Endothelial cell of umbilical vein (primary cell): Measurements from ENCODE around the gene GBF1. TPM values are rescaled to one million over a fixed set of nuclear protein-coding genes. Genes with fewer than 3 reads are reported as not detected.

ENCODE experiments used
- BruUV-seq: library from RNA; stranded (reverse); fragments of 400-500 nt; replicated peaks from 2 replicates; lab custom pipeline; 2021; lab: Mats Ljungman, UMichigan
- CTCF ChIA-PET: fragments of 300-600, 350-600 bp; sonication (Branson Sonifier 250); formaldehyde crosslinking; loops from one replicate; lab custom pipeline; 2021; ENCODE audit warnings: antibody characterized with exemption, inconsistent platforms; lab: Charles Lee
- POLR2A ChIA-PET: fragments of 300-600, 350-600 bp; sonication (Branson Sonifier 250); formaldehyde crosslinking; loops from one replicate; lab custom pipeline; 2021; ENCODE audit warnings: antibody characterized with exemption, inconsistent platforms; lab: Charles Lee
- DNase-seq: peaks from one replicate; pipeline ENCODE4 v3.0.0-alpha.2; 2011; ENCODE audit warnings: low read depth, low spot score
- FAIRE-seq: peaks from 2 replicates; lab custom pipeline; 2011; peaks lifted over from hg19 to GRCh38; lab: Jason Lieb, UNC
- H2AFZ ChIP-seq: 2 replicates; pipeline ENCODE4 v1.6.0; 2012; ENCODE audit warnings: low read depth, low read length, control low read depth, inconsistent platforms
- H3K27ac ChIP-seq: 2 replicates; pipeline ENCODE4 v1.5.1; 2011; ENCODE audit warnings: low read depth, mild to moderate bottlenecking, control low read depth, low read length, moderate library complexity; ENCODE audit not compliant: insufficient read depth
- H3K27me3 ChIP-seq, 2 experiments: 2 replicates each; pipeline versions ENCODE4 v1.6.0 to v1.6.1; 2011; ENCODE audit warnings: low read length in 2 of 2, mixed read lengths in 1 of 2; ENCODE audit not compliant: control insufficient read depth in 2 of 2, insufficient read depth in 2 of 2
- H3K36me3 ChIP-seq, 2 experiments: 2 replicates in 1 of 2; 3 replicates in 1 of 2; pipeline ENCODE4 v1.5.1; 2011; ENCODE audit warnings: low read length in 2 of 2, mild to moderate bottlenecking in 1 of 2, moderate library complexity in 1 of 2; ENCODE audit not compliant: control insufficient read depth in 2 of 2, insufficient read depth in 2 of 2; ENCODE audit errors: extremely low read depth in 1 of 2
- H3K4me1 ChIP-seq: 3 replicates; pipeline ENCODE4 v1.5.1; 2011; ENCODE audit warnings: mild to moderate bottlenecking, low read length; ENCODE audit not compliant: control insufficient read depth, insufficient read depth; ENCODE audit errors: extremely low read depth
- H3K4me2 ChIP-seq: 2 replicates; pipeline ENCODE4 v1.6.1; 2011; ENCODE audit warnings: low read length, control low read depth, mixed read lengths; ENCODE audit not compliant: insufficient read depth
- H3K4me3 ChIP-seq, 3 experiments: fragments of 200-600 bp in 1 of 3; sonication (generic), shearing (Covaris generic) in 1 of 3; replicated peaks in 1 of 3; 2 replicates each; pipeline ENCODE4 v1.5.1; 2011 to 2016; ENCODE audit warnings: control low read depth in 3 of 3, low read length in 3 of 3, mild to moderate bottlenecking in 2 of 3, inconsistent platforms in 1 of 3, low read depth in 1 of 3, moderate library complexity in 1 of 3; ENCODE audit not compliant: insufficient read depth in 1 of 3
- H3K79me2 ChIP-seq: 2 replicates; pipeline ENCODE4 v1.6.0; 2012; ENCODE audit warnings: low read length, inconsistent platforms; ENCODE audit not compliant: control insufficient read depth, insufficient read depth
- H3K9ac ChIP-seq: replicated peaks from 2 replicates; pipeline ENCODE3; 2011; ENCODE audit warnings: low read length, control low read depth; ENCODE audit not compliant: insufficient read depth; ENCODE audit errors: extremely low read depth
- H3K9me1 ChIP-seq: replicated peaks from 3 replicates; pipeline ENCODE4 v1.6.0; 2011; ENCODE audit warnings: mild to moderate bottlenecking, low read length; ENCODE audit not compliant: control insufficient read depth, insufficient read depth; ENCODE audit errors: extremely low read depth
- H3K9me3 ChIP-seq: replicated peaks from 2 replicates; pipeline ENCODE4 v1.5.1; 2012; ENCODE audit warnings: low read length, inconsistent platforms; ENCODE audit not compliant: control insufficient read depth, insufficient read depth
- H4K20me1 ChIP-seq: replicated peaks from 2 replicates; pipeline ENCODE3; 2011; ENCODE audit warnings: mild to moderate bottlenecking, low read length; ENCODE audit not compliant: control insufficient read depth, insufficient read depth; ENCODE audit errors: extremely low read depth
- EZH2 ChIP-seq: IDR thresholded peaks from 2 replicates; pipeline ENCODE4 v1.6.1; 2012; ENCODE audit warnings: borderline replicate concordance, low read depth, mild to moderate bottlenecking, moderate library complexity, low read length, inconsistent platforms; ENCODE audit not compliant: severe bottlenecking
- FOS ChIP-seq: IDR thresholded peaks from 2 replicates; pipeline ENCODE4 v1.6.1; 2011; ENCODE audit warnings: mild to moderate bottlenecking, low read length, moderate library complexity, borderline replicate concordance; ENCODE audit not compliant: insufficient read depth
- GATA2 ChIP-seq: IDR thresholded peaks from 2 replicates; pipeline ENCODE4 v1.7.0; 2011; ENCODE audit warnings: low read depth, mild to moderate bottlenecking, moderate library complexity, mixed read lengths, low read length; ENCODE audit not compliant: insufficient read length, insufficient read depth
- JUN ChIP-seq: IDR thresholded peaks from 2 replicates; pipeline ENCODE4 v1.6.1; 2011; ENCODE audit warnings: borderline replicate concordance, low read depth; ENCODE audit not compliant: insufficient read length, insufficient read depth
- MYC ChIP-seq: IDR thresholded peaks from one replicate; pipeline ENCODE4 v1.6.1; 2011; ENCODE audit warnings: mild to moderate bottlenecking, low read depth, low read length
- POLR2A ChIP-seq: IDR thresholded peaks from 2 replicates; pipeline ENCODE4 v1.6.1; 2012; ENCODE audit warnings: low read depth, mild to moderate bottlenecking, control low read depth, low read length
- POLR2AphosphoS5 ChIP-seq: IDR thresholded peaks from 2 replicates; pipeline ENCODE4 v1.6.1; 2012; ENCODE audit warnings: low read depth, mild to moderate bottlenecking, control low read depth, low read length, moderate library complexity; ENCODE audit not compliant: insufficient read depth
- dilution Hi-C: fragments of 300-500 bp; cut with MboI; formaldehyde crosslinking; loops from one replicate; pipeline ENCODE4 v1.15.0; 2019; ENCODE audit warnings: low sequenced_read_pairs; ENCODE audit not compliant: extremely low pct_ligation_motif_present
- intact Hi-C: fragments of 100-400 bp; cut with micrococcal nuclease; formaldehyde crosslinking; loops from one replicate; pipeline ENCODE4 v1.10.0; 2022
- polyA plus RNA-seq, 4 experiments: library from polyadenylated mRNA; depleted of rRNA in 3 of 4; stranded (reverse) in 3 of 4; unstranded in 1 of 4; fragments of >200 nt; gene quantifications; 2 replicates each; pipeline versions ENCODE4 v1.2.1 to v1.2.3, GENCODE V29; 2011 to 2012; ENCODE audit warnings: missing spikeins in 1 of 4
- total RNA-seq: library from RNA; stranded (reverse); gene quantifications from 2 replicates; pipeline ENCODE4 v1.2.3, GENCODE V29; 2021
- TF ChIP-seq, protein P1 (sequence below): IDR thresholded peaks from 2 replicates; pipeline ENCODE4 v1.6.1; 2011; ENCODE audit not compliant: insufficient read depth, insufficient read length
- TF ChIP-seq, protein P2 (sequence below), 2 donors: IDR thresholded peaks; 1 replicate in 1 of 2; 2 replicates in 1 of 2; pipeline ENCODE4 v1.5.1; 2011; ENCODE audit warnings: low read length in 2 of 2, mild to moderate bottlenecking in 2 of 2, moderate library complexity in 2 of 2, control low read depth in 1 of 2, inconsistent platforms in 1 of 2, low read depth in 1 of 2; ENCODE audit not compliant: insufficient read depth in 1 of 2; ENCODE audit errors: extremely low read depth in 1 of 2

GBF1 gene
- total and polyA plus RNA-seq, 2 donors (not counting 3 experiments of a cell fraction or from before 2014, with no cell fraction given) = 26.0 to 49.7 TPM

DNA sequence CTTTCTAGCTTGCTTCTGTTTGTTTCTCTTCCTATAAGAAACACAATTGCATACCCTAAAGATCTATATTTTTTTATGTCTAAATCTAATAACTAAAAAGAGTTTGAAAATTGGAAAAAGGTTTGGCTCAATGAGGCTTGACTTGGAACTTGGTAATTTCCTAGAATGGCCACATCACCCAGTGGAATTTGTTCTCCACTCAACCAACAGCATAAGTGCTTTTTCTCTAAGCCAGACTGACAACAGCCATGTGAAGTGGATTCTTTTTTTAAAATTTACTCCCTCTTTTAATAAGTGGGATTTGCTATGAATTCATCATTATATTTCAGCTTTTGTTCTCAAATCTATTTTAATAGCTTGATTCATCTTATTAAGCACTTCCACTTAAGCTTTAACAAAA lies 33.8 kb downstream of the GBF1 start:
- H3K36me3 ChIP-seq = no peaks in the 10 kb centered on the region
- H3K9me1 ChIP-seq = no peaks in the 10 kb centered on the region
- BruUV-seq = no TSS peak
- CTCF ChIA-PET = interaction anchor here (0.6 to 1.2 kb wide), 2 partner anchors 8 to 13 kb away, joined by 3 read pairs; no protein-coding TSS in a partner anchor
- TF ChIP-seq GATA2 = no peak
- TF ChIP-seq, protein P1, sequence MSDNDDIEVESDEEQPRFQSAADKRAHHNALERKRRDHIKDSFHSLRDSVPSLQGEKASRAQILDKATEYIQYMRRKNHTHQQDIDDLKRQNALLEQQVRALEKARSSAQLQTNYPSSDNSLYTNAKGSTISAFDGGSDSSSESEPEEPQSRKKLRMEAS = no peak
- TF ChIP-seq JUN = no peak
- no peak for TF ChIP-seq EZH2
- no peak for TF ChIP-seq POLR2AphosphoS5
- TF ChIP-seq, protein P2, sequence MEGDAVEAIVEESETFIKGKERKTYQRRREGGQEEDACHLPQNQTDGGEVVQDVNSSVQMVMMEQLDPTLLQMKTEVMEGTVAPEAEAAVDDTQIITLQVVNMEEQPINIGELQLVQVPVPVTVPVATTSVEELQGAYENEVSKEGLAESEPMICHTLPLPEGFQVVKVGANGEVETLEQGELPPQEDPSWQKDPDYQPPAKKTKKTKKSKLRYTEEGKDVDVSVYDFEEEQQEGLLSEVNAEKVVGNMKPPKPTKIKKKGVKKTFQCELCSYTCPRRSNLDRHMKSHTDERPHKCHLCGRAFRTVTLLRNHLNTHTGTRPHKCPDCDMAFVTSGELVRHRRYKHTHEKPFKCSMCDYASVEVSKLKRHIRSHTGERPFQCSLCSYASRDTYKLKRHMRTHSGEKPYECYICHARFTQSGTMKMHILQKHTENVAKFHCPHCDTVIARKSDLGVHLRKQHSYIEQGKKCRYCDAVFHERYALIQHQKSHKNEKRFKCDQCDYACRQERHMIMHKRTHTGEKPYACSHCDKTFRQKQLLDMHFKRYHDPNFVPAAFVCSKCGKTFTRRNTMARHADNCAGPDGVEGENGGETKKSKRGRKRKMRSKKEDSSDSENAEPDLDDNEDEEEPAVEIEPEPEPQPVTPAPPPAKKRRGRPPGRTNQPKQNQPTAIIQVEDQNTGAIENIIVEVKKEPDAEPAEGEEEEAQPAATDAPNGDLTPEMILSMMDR (IDR thresholded peaks at IDR 0.05; ENCODE audit: extremely low read depth in 1 of 2, insufficient read depth in 1 of 2, low read depth in 1 of 2, low read length in 2 of 2) = no peak
- TF ChIP-seq POLR2A = no peak
- TF ChIP-seq MYC = no peak
- no peak for TF ChIP-seq FOS
- peaks cover 41% of the 10 kb centered on the region for H3K79me2 ChIP-seq
- FAIRE-seq (no peak), DNase-seq (no peak)
- H3K4me1 ChIP-seq = peaks cover 22% of the 10 kb centered on the region
- H3K9ac ChIP-seq = no peak overlapping the region
- no peak overlapping the region for H3K27ac ChIP-seq
- peaks cover 10% of the 10 kb centered on the region for H4K20me1 ChIP-seq
- no peak overlapping the region for H3K4me3 ChIP-seq
- no peaks in the 10 kb centered on the region for H3K9me3 ChIP-seq
- no peak overlapping the region for H2AFZ ChIP-seq
- H3K4me2 ChIP-seq = no peak overlapping the region
- dilution Hi-C loops = no loop called here
- intact Hi-C loops = no loop called here
- no peaks in the 10 kb centered on the region for H3K27me3 ChIP-seq
- POLR2A ChIA-PET = no interaction called here
